ENCODE measurements around the gene PCYOX1L. TPM values are rescaled to one million over a fixed set of nuclear protein-coding genes. Genes with fewer than 3 reads are reported as not detected.

Gene PCYOX1L
- total RNA-seq, 1 experiment from 2014 or later, result 15.9 TPM

DNA sequence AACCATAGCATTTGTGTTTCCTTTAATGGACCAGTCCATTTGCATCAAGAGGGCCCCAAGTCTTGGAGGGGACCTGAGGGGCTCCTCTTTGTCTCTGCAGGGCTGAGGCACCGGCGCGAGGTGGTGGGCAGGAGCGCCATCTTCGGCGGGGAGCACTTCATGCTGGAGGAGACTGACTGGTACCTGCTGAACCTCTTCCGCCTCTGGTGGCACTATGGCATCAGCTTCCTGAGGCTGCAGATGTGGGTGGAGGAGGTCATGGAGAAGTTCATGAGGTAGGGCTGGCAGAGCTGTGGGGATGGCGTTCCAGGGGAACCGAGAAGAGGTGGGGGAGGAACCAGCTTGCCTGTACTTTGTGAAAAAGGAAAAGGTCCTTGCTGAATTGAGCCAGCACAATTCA, 6.1 kb downstream of the PCYOX1L start:
- CTCF ChIA-PET, result no interaction called here
- DNase-seq (ENCODE audit: low read depth, low spot score), result no peak
- POLR2A ChIA-PET, result no interaction called here
- no TSS peak for BruUV-seq (replicated peaks)
- Histone ChIP-seq H3K36me3 (ENCODE audit: control insufficient read depth in 1 of 2, insufficient read depth in 2 of 2, low read length in 2 of 2) (no peaks in the 10 kb centered on the region), H3K9ac (ENCODE audit: low read length) (no peak overlapping the region), H3K4me3 (replicated peaks in 1 of 2; ENCODE audit: low read depth in 1 of 2, low read length in 2 of 2) (no peak overlapping the region), H4K20me1 (ENCODE audit: insufficient read depth) (no peaks in the 10 kb centered on the region), H3K27me3 (ENCODE audit: insufficient read depth, low read length) (no peaks in the 10 kb centered on the region), H3K9me2 (ENCODE audit: insufficient read depth) (no peaks in the 10 kb centered on the region), H2AFZ (ENCODE audit: low read depth, low read length, poor library complexity, severe bottlenecking) (no peak overlapping the region), H3K4me2 (ENCODE audit: low read length) (no peak overlapping the region), H3K9me3 (ENCODE audit: control insufficient read depth in 1 of 2, insufficient read depth in 1 of 2, low read depth in 1 of 2, low read length in 2 of 2) (no peaks in the 10 kb centered on the region), H3K79me2 (ENCODE audit: insufficient read depth, low read length) (no peaks in the 10 kb centered on the region), H3K4me1 (ENCODE audit: control insufficient read depth in 1 of 2, insufficient read depth in 2 of 2, low read length in 2 of 2) (peaks cover 4 to 13% of the 10 kb centered on the region in 2 experiments; a peak in 3 of 4 replicates), H3K27ac (ENCODE audit: low read depth, low read length) (no peak overlapping the region)
- intact Hi-C loops (cut with micrococcal nuclease), result no loop called here
- no peak for ATAC-seq
- TF ChIP-seq SIN3A (IDR thresholded peaks at IDR 0.05; ENCODE audit: low read depth), result no peak
- no peak for TF ChIP-seq EZH2 (IDR thresholded peaks at IDR 0.05)
- TF ChIP-seq SP1 (IDR thresholded peaks at IDR 0.05; ENCODE audit: low read depth), result no peak
- no peak for TF ChIP-seq TCF7L2 (IDR thresholded peaks at IDR 0.05; ENCODE audit: borderline replicate concordance, extremely low read depth, insufficient read depth, insufficient read length)
- no peak for TF ChIP-seq ZFX (IDR thresholded peaks at IDR 0.05)
- TF ChIP-seq EZH2phosphoT487 (IDR thresholded peaks at IDR 0.05; ENCODE audit: borderline replicate concordance), result no peak
- no peak for TF ChIP-seq POLR2AphosphoS5 (IDR thresholded peaks at IDR 0.05; ENCODE audit: low read depth, low read length)
- TF ChIP-seq SRF (IDR thresholded peaks at IDR 0.05; ENCODE audit: low read depth), result no peak
- TF ChIP-seq CBX3 (IDR thresholded peaks at IDR 0.05; ENCODE audit: low read depth), result no peak
- TF ChIP-seq EGR1 (IDR thresholded peaks at IDR 0.05; ENCODE audit: low read depth), result no peak
- TF ChIP-seq ELF1 (IDR thresholded peaks at IDR 0.05; ENCODE audit: borderline replicate concordance, low read depth), result no peak
- no peak for TF ChIP-seq RAD21 (IDR thresholded peaks at IDR 0.05; ENCODE audit: low read depth)
- TF ChIP-seq ZNF274 (IDR thresholded peaks at IDR 0.05; ENCODE audit: low read depth, low read length), result no peak
- no peak for TF ChIP-seq JUND (IDR thresholded peaks at IDR 0.05)
- RAD21 ChIA-PET (ENCODE audit: low non-redundant PET in 1 of 2, low total read pairs in 2 of 2, uncharacterized antibody in 2 of 2, unreplicated experiment in 2 of 2), result no interaction called here

DNA sequence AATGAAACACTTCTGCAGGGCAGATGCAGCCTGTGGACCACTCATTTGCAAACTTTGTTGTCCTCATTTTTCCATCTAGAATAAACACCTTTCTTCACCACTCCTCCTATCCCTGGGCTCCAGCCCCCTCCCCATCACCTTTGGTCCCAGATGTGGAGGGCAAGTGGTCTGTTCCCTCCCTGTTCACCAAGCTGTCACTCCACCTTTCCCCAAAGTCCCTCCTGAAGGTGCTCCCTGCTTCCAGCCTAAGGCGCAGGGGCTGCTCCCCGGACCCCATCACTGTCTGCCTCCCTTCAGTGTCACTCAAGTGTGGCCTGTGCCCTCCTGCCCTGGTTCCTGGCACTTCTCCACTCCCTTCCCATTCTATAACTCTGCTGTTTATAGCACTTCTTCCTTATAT, 6.9 kb downstream of the PCYOX1L start:
- H3K27ac ChIP-seq (ENCODE audit: low read depth, low read length), result no peak overlapping the region
- peaks cover 4 to 9% of the 10 kb centered on the region in 2 experiments; a peak in 3 of 4 replicates for H3K4me1 ChIP-seq (ENCODE audit: control insufficient read depth in 1 of 2, insufficient read depth in 2 of 2, low read length in 2 of 2)
- H3K4me2 ChIP-seq (ENCODE audit: low read length), result no peak overlapping the region
- no peaks in the 10 kb centered on the region for H3K27me3 ChIP-seq (ENCODE audit: insufficient read depth, low read length)
- H3K9me2 ChIP-seq (ENCODE audit: insufficient read depth), result no peaks in the 10 kb centered on the region
- CTCF ChIA-PET, result no interaction called here
- BruUV-seq (replicated peaks), result no TSS peak
- intact Hi-C loops (cut with micrococcal nuclease), result loop anchor here (5.0 kb wide), 2 partner anchors 68 to 253 kb away; no protein-coding TSS in a partner anchor
- RAD21 ChIA-PET (ENCODE audit: low non-redundant PET in 1 of 2, low total read pairs in 2 of 2, uncharacterized antibody in 2 of 2, unreplicated experiment in 2 of 2), result no interaction called here
- no peak overlapping the region for H2AFZ ChIP-seq (ENCODE audit: low read depth, low read length, poor library complexity, severe bottlenecking)
- no peaks in the 10 kb centered on the region for H3K79me2 ChIP-seq (ENCODE audit: insufficient read depth, low read length)
- DNase-seq (ENCODE audit: low read depth, low spot score) (no peak), ATAC-seq (no peak)
- H3K9ac ChIP-seq (ENCODE audit: low read length), result no peak overlapping the region
- H3K9me3 ChIP-seq (ENCODE audit: control insufficient read depth in 1 of 2, insufficient read depth in 1 of 2, low read depth in 1 of 2, low read length in 2 of 2), result no peaks in the 10 kb centered on the region
- H3K4me3 ChIP-seq (replicated peaks in 1 of 2; ENCODE audit: low read depth in 1 of 2, low read length in 2 of 2), result no peak overlapping the region
- H4K20me1 ChIP-seq (ENCODE audit: insufficient read depth), result no peaks in the 10 kb centered on the region
- no peaks in the 10 kb centered on the region for H3K36me3 ChIP-seq (ENCODE audit: control insufficient read depth in 1 of 2, insufficient read depth in 2 of 2, low read length in 2 of 2)
- TF ChIP-seq RAD21 (IDR thresholded peaks at IDR 0.05; ENCODE audit: low read depth) (no peak), SP1 (IDR thresholded peaks at IDR 0.05; ENCODE audit: low read depth) (no peak), ZFX (IDR thresholded peaks at IDR 0.05) (no peak), ELF1 (IDR thresholded peaks at IDR 0.05; ENCODE audit: borderline replicate concordance, low read depth) (no peak), POLR2AphosphoS5 (IDR thresholded peaks at IDR 0.05; ENCODE audit: low read depth, low read length) (no peak)
- TF ChIP-seq, protein P1, sequence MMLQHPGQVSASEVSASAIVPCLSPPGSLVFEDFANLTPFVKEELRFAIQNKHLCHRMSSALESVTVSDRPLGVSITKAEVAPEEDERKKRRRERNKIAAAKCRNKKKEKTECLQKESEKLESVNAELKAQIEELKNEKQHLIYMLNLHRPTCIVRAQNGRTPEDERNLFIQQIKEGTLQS (IDR thresholded peaks at IDR 0.05), result no peak
- POLR2A ChIA-PET, result no interaction called here
